CD14-positive monocyte (primary cell): ENCODE results near the gene ATP1B3. TPM values are rescaled to one million over a fixed set of nuclear protein-coding genes. Genes with fewer than 3 reads are reported as not detected.
"Not testable (repeated sequence)": the region's sequence is repeated elsewhere in the genome, so short reads cannot be mapped to it uniquely, and the experiment has no call there.

Experiments used
- DNase-seq, 3 donors: peaks; one replicate each; pipeline ENCODE4 v3.0.0-alpha.2; 2011 to 2022
- H2AFZ ChIP-seq: 2 replicates; pipeline ENCODE4 v1.6.0; 2012; ENCODE audit warnings: mild to moderate bottlenecking, low read depth, low read length, inconsistent platforms; ENCODE audit not compliant: insufficient read depth, poor library complexity, severe bottlenecking
- H3K27ac ChIP-seq, 2 donors: 1 replicate in 1 of 2; 2 replicates in 1 of 2; pipeline ENCODE4 v1.5.1; 2012 to 2013; ENCODE audit warnings: low read length in 2 of 2, control low read depth in 1 of 2, inconsistent platforms in 1 of 2, low read depth in 1 of 2, mild to moderate bottlenecking in 1 of 2
- H3K27me3 ChIP-seq, 2 donors: one replicate each; pipeline versions ENCODE4 v1.6.0 to v1.6.1; 2011 to 2013; ENCODE audit warnings: low read length in 2 of 2; ENCODE audit not compliant: control insufficient read depth in 2 of 2, insufficient read depth in 2 of 2
- H3K36me3 ChIP-seq, 2 donors: replicated peaks in 1 of 2; 1 replicate in 1 of 2; 2 replicates in 1 of 2; pipeline versions ENCODE4 v1.5.1 to v1.6.1; 2012 to 2013; ENCODE audit warnings: low read length in 2 of 2, control low read depth in 1 of 2, inconsistent platforms in 1 of 2, mild to moderate bottlenecking in 1 of 2; ENCODE audit not compliant: insufficient read depth in 2 of 2, control insufficient read depth in 1 of 2
- H3K4me1 ChIP-seq, 2 donors: 1 replicate in 1 of 2; 2 replicates in 1 of 2; pipeline versions ENCODE4 v1.5.1 to v1.6.1; 2012 to 2013; ENCODE audit warnings: low read length in 2 of 2, control low read depth in 1 of 2, inconsistent platforms in 1 of 2, mild to moderate bottlenecking in 1 of 2, moderate library complexity in 1 of 2; ENCODE audit not compliant: insufficient read depth in 2 of 2, control insufficient read depth in 1 of 2
- H3K4me2 ChIP-seq: replicated peaks from 2 replicates; pipeline ENCODE3; 2012; ENCODE audit warnings: low read length, moderate library complexity, mild to moderate bottlenecking; ENCODE audit not compliant: poor library complexity, severe bottlenecking; ENCODE audit errors: extremely low read depth
- H3K4me3 ChIP-seq, 3 experiments: fragments of 200-600 bp in 1 of 3; sonication (generic) in 1 of 3; replicated peaks in 1 of 3; 1 replicate in 2 of 3; 2 replicates in 1 of 3; pipeline ENCODE4 v1.5.1; 2011 to 2013; ENCODE audit warnings: low read length in 3 of 3, mild to moderate bottlenecking in 3 of 3, control low read depth in 2 of 3, low read depth in 2 of 3, inconsistent platforms in 1 of 3, moderate library complexity in 1 of 3
- H3K79me2 ChIP-seq: 2 replicates; pipeline ENCODE4 v1.6.0; 2012; ENCODE audit warnings: mild to moderate bottlenecking, control low read depth, inconsistent platforms, low read length, moderate library complexity; ENCODE audit not compliant: insufficient read depth
- H3K9ac ChIP-seq: 2 replicates; pipeline ENCODE4 v1.6.0; 2017; ENCODE audit warnings: low read length, mild to moderate bottlenecking; ENCODE audit not compliant: insufficient read depth, poor library complexity, severe bottlenecking
- H3K9me3 ChIP-seq, 2 donors: replicated peaks in 1 of 2; 1 replicate in 1 of 2; 2 replicates in 1 of 2; pipeline versions ENCODE4 v1.5.1 to v1.6.1; 2012 to 2013; ENCODE audit warnings: low read length in 2 of 2, control low read depth in 1 of 2; ENCODE audit not compliant: control insufficient read depth in 1 of 2, insufficient read depth in 1 of 2
- H4K20me1 ChIP-seq: 2 replicates; pipeline ENCODE4 v1.6.0; 2012; ENCODE audit warnings: mild to moderate bottlenecking, low read length, control low read depth, moderate library complexity; ENCODE audit not compliant: insufficient read depth
- H3K27ac Mint-ChIP-seq, 7 donors: one replicate each; pipeline ENCODE4 v1.8.0; 2020; ENCODE audit warnings: mild to moderate bottlenecking in 7 of 7, mixed read lengths in 7 of 7, moderate library complexity in 6 of 7, inconsistent platforms in 2 of 7
- H3K27me3 Mint-ChIP-seq, 3 donors: one replicate each; pipeline ENCODE4 v1.8.0; 2021 to 2022; ENCODE audit warnings: low read depth in 3 of 3, mild to moderate bottlenecking in 3 of 3, mixed read lengths in 3 of 3, moderate library complexity in 3 of 3, inconsistent platforms in 1 of 3
- H3K36me3 Mint-ChIP-seq, 2 donors: one replicate each; pipeline ENCODE4 v1.8.0; 2020; ENCODE audit warnings: mixed read lengths in 2 of 2, inconsistent platforms in 1 of 2, mild to moderate bottlenecking in 1 of 2
- H3K4me1 Mint-ChIP-seq: one replicate; pipeline ENCODE4 v1.8.0; 2020; ENCODE audit warnings: mild to moderate bottlenecking, mixed read lengths
- H3K4me3 Mint-ChIP-seq, 2 donors: one replicate each; pipeline ENCODE4 v1.8.0; 2020; ENCODE audit warnings: mild to moderate bottlenecking in 2 of 2, mixed read lengths in 2 of 2, moderate library complexity in 1 of 2
- H3K9me3 Mint-ChIP-seq, 7 donors: one replicate each; pipeline ENCODE4 v1.8.0; 2020 to 2022; ENCODE audit warnings: mixed read lengths in 7 of 7, mild to moderate bottlenecking in 6 of 7, moderate library complexity in 6 of 7, inconsistent platforms in 2 of 7
- WGBS: methylation state at CpG from one replicate; pipeline ENCODE4 v1.1.5; 2013; ENCODE audit warnings: missing lambda C conversion rate; ENCODE audit not compliant: insufficient coverage; 5-methylcytosine and 5-hydroxymethylcytosine counted together
- intact Hi-C, 2 donors: fragments of 100-400 bp; cut with micrococcal nuclease; formaldehyde crosslinking; loops; one replicate each; pipeline versions ENCODE4 v1.15.0 to v1.15.1; 2023
- polyA plus RNA-seq, 3 donors: library from polyadenylated mRNA; depleted of rRNA in 1 of 3; unstranded in 2 of 3; stranded (reverse) in 1 of 3; fragments of 300-500 nt in 2 of 3; fragments of >200 nt in 1 of 3; fragmentation: Illumina TruSeq in 2 of 3; gene quantifications; 1 replicate in 2 of 3; 2 replicates in 1 of 3; pipeline ENCODE4 v1.2.3, GENCODE V29; 2012 to 2021
- TF ChIP-seq, protein P1 (sequence below): fragments of 200-600 bp; IDR thresholded peaks from one replicate; pipeline ENCODE4 v1.8.0; 2022; ENCODE audit warnings: antibody characterized with exemption, mild to moderate bottlenecking

Gene ATP1B3
- polyA plus RNA-seq, 3 donors = 90.6 to 208 (median 177) TPM

DNA sequence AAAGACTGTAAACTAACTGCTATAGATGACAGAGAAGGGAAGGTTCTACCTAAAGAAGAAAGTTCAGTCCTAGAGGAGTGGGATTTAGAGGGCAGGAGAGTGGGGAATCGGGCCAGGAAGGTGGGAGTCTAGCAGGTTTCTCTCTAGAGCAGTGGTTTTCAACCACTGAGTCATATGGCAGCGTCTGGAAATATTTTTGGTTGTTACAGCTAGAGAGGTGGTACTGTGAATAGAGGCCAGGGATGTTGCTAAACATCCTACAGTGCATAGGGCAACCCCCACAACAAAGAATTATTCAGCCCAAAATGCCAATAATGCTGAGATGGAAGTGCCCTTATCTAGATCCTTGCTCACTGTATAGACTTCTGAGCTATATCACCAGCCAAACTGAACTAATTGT lies 28.7 kb downstream of the ATP1B3 start:
- DNase-seq = no peak
- Histone ChIP-seq H3K4me3 (no peak overlapping the region), H3K9ac (no peak overlapping the region), H3K9me3 (peaks cover 2 to 7% of the 10 kb centered on the region in 2 donors), H3K4me1 (no peaks in the 10 kb centered on the region), H3K27ac (no peak overlapping the region), H3K27me3 (no peaks in the 10 kb centered on the region), H3K36me3 (peaks cover 38 to 63% of the 10 kb centered on the region in 2 donors), H3K79me2 (peaks cover 16% of the 10 kb centered on the region), H2AFZ (no peak overlapping the region), H3K4me2 (no peak overlapping the region), H4K20me1 (peaks cover 12% of the 10 kb centered on the region)
- Mint-ChIP-seq H3K27me3 (no peaks in the 10 kb centered on the region), H3K4me3 (no peak overlapping the region), H3K9me3 (peaks cover 3 to 6% (median 5%) of the 10 kb centered on the region in 7 donors), H3K4me1 (no peaks in the 10 kb centered on the region), H3K36me3 (peaks cover 52 to 68% of the 10 kb centered on the region in 2 donors), H3K27ac (peak overlapping the region in 1 of 7 donors; percentile 4)
- TF ChIP-seq, protein P1, sequence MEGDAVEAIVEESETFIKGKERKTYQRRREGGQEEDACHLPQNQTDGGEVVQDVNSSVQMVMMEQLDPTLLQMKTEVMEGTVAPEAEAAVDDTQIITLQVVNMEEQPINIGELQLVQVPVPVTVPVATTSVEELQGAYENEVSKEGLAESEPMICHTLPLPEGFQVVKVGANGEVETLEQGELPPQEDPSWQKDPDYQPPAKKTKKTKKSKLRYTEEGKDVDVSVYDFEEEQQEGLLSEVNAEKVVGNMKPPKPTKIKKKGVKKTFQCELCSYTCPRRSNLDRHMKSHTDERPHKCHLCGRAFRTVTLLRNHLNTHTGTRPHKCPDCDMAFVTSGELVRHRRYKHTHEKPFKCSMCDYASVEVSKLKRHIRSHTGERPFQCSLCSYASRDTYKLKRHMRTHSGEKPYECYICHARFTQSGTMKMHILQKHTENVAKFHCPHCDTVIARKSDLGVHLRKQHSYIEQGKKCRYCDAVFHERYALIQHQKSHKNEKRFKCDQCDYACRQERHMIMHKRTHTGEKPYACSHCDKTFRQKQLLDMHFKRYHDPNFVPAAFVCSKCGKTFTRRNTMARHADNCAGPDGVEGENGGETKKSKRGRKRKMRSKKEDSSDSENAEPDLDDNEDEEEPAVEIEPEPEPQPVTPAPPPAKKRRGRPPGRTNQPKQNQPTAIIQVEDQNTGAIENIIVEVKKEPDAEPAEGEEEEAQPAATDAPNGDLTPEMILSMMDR = no peak
- intact Hi-C loops = no loop called here
- WGBS = 100% methylated on average over 1 of the region's 2 CpGs

DNA sequence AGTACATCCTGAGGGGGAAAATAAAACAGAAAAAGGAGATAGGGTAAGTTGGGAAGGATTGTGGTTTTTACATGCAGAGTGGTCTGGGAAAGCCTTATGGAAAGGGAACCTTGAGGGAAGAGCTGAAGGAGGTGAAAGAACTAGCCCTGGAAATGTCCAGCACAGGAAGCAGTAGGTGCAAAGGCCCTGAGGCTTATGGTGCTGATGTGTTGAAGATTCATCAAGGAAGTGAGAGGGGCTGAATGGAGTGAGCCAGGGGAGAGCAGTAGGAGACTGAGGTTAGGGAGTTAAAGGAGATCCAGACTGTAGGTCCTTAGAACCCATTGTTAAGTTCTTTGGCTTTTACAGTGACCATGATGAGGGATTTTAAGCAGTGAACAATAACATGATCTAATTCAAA lies 33.0 kb downstream of the ATP1B3 start:
- Histone ChIP-seq H3K27ac (no peak overlapping the region), H3K36me3 (peaks cover 47 to 79% of the 10 kb centered on the region in 2 donors), H3K4me1 (no peaks in the 10 kb centered on the region), H3K9ac (no peak overlapping the region), H3K79me2 (no peaks in the 10 kb centered on the region), H2AFZ (no peak overlapping the region), H3K4me3 (no peak overlapping the region), H4K20me1 (no peaks in the 10 kb centered on the region), H3K9me3 (no peaks in the 10 kb centered on the region), H3K4me2 (no peak overlapping the region), H3K27me3 (no peaks in the 10 kb centered on the region)
- peaks cover 2 to 5% (median 3%) of the 10 kb centered on the region in 7 donors for H3K9me3 Mint-ChIP-seq
- H3K27ac Mint-ChIP-seq = peak overlapping the region in 2 of 7 donors; percentile 25 to 55
- peaks cover 2% of the 10 kb centered on the region for H3K4me1 Mint-ChIP-seq
- peaks cover 64 to 91% of the 10 kb centered on the region in 2 donors for H3K36me3 Mint-ChIP-seq
- TF ChIP-seq, protein P1 = no peak
- no peak overlapping the region for H3K4me3 Mint-ChIP-seq
- H3K27me3 Mint-ChIP-seq = no peaks in the 10 kb centered on the region
- DNase-seq = no peak
- intact Hi-C loops = no loop called here

DNA sequence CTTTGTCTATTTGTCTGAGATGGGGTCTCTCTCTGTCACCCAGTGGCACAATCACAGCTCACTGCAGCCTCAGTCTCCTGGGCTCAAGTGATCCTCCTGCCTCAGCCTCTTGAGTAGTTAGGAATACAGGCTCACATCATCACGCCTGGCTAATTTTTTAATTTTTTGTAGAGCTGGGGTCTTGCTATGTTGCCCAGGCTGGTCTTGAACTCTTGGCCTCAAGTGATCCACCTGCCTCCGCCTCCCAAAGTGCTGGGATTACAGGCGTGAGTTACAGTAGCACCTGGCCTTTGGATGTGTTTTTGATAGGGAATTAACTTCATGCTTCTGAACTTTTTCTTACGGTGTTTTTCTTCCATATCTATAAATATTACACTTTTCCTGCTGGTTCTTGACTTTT lies 33.5 kb downstream of the ATP1B3 start:
- not testable (repeated sequence) for H4K20me1 ChIP-seq, H3K4me1 Mint-ChIP-seq, H3K4me3 Mint-ChIP-seq, H3K9me3 ChIP-seq, H3K27me3 Mint-ChIP-seq, H3K79me2 ChIP-seq, H3K4me3 ChIP-seq, H3K27ac ChIP-seq, H3K4me2 ChIP-seq, H2AFZ ChIP-seq, H3K27me3 ChIP-seq, DNase-seq, H3K9ac ChIP-seq, H3K4me1 ChIP-seq, H3K9me3 Mint-ChIP-seq
- Mint-ChIP-seq H3K36me3 (peaks cover 65 to 89% of the 10 kb centered on the region in 2 donors), H3K27ac (peak overlapping the region in 2 of 7 donors; percentile 18 to 55)
- H3K36me3 ChIP-seq = peaks cover 50 to 79% of the 10 kb centered on the region in 2 donors
- intact Hi-C loops = loop anchor here (5.0 to 10.0 kb wide), 3 partner anchors 173 to 335 kb away; partner anchors contain the start of gene RNF7 (in 2 of the 2)
- no CpG with 5 or more reads among the region's 4 CpGs for WGBS
